HK-2 (cell line): ENCODE results near the gene TMEM209.

Experiments
- DNase-seq: peaks from one replicate; pipeline ENCODE4 v3.0.0-alpha.2; 2018; ENCODE audit not compliant: unreplicated experiment

Gene TMEM209

DNA sequence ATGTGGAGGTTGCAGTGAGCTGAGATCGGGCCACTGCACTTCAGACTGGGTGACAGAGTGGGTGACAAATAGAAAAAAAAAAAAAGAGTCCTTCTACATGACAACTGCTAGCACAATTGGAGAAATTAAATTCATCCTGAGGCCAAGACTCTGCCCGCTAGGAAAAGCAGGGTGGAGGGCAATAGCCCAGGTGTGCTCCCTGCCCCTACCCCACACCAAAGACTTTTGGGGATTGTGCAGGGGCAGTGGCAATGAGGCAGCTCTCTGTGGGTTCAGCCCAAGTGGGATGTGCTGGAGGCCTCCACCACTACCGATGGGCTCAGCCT lies 61.3 kb downstream of the TMEM209 start:
- no peak for DNase-seq

DNA sequence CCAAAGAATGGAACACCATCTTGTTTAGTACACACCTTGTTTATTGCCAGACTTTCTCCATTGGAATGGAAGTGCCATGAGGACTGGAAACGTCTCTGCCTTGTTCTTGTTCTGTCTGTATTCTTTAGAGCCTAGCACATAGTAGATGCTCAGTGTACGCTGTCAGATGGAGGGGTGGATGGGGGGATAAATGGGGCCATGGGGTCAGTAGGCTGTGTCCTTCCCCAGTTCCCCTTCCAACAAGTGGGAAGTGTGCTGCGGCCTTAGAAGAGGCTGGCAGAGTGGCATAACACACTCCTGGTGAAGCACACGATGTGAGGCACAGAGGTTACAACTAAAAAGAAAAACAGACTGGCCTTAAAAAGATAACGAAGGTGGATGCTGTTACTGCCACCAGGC lies 61.9 kb downstream of the TMEM209 start:
- DNase-seq, result no peak

DNA sequence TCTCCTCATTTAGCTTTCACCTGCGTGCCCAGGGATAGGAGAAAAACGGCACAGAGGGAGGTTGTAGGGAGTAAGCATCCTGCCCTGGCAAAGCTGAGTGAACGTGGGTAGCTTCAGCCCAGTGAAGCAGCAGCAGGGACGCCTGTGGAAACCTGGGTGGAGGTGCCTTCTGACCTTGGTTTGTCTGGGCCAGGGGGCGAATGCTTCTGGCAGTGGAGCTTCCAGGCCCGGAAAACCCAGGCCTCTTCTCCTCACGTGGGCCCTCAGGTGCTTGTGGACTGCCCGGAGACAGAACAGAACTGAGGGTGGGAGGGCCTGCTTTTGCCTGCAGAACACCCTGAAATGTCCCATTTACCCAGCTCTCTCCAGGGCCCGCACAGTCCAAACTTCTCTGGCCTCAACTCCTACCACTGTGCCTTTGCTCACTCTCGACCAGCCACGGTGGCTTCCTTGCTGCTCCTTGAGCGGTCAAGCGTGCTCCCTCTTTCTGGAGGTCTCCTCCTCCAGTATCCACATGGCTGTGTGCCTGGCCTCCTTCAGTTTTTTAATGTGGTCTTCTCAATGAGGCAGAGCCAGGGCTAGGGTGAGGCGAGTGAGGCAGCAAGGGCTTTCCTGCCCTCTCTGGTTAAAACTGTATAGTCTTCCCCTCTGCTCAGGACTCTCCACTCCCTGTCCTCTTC lies 62.4 kb downstream of the TMEM209 start:
- DNase-seq, result peak; percentile 65

DNA sequence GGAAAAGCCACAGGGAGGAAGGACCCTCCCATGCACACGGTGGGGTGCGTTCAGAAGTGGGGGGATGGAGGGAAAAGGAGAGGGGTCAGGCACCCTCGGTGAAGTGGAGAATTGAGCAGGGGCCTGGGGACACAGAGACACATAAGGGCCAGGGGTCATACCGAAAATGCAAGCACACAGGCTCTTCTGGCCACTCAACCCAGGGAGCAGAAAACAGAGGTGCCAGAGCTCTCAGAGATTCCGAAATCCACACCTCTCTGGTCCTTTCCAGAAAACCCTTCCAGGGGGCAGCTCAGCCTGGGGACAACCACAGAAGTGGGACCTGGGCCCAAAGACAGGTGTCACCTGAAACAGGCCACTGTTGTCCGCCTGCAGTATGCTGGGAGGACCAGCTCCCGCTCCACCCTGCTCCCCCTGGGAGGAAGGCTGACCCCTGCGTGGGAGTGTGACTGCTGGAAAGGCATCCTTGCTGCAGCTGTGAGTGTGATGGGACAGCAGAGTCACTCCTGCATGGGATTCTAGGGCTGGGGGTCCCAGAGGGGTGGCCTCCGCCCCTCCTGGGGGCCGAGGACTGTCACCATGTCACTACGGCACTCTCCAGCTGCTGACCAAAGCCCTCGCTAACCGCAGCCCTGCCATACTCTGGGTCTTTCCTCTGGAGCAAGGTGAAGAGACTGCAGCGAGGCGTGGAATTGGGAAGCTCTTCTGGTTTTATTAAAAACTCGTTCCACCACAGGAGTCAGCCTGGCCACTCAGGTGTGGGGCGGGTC lies 63.1 kb downstream of the TMEM209 start:
- no peak for DNase-seq

DNA sequence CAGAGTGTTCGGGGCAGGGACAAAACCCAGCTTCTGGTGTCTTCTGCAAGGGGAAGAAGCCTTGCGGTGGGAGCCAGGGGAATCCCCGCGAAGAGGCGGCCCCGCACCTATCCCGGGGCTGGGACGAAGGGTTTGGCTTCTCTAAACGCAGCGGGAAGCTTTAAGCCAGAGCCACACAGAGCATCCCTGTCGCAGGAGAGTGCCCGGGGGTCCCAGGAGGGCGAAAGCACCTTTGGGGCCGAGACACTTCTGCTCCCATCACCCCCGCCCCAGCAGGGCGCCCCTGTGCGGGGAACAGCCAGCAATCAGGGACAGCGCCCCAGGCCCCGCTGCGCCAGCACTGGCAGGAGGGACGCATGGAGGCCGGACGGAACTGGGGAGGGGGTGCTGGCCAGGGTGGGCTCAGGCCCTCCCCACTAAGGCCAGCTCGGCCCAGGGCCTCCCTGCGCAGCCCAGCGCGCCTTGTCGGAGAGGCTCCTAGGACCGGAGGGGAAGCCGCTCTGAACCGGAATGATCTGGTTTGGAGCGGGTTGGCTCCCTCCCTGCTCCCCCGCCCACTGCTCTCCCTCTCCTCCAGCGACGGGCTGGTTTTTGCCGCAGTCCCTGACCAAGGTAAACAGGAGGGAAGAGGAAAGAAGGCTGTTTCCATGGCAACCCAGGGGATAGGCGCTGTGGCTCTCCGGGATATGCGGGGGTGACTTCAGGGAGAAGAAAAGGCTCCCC lies 63.9 kb downstream of the TMEM209 start:
- DNase-seq, result no peak

DNA sequence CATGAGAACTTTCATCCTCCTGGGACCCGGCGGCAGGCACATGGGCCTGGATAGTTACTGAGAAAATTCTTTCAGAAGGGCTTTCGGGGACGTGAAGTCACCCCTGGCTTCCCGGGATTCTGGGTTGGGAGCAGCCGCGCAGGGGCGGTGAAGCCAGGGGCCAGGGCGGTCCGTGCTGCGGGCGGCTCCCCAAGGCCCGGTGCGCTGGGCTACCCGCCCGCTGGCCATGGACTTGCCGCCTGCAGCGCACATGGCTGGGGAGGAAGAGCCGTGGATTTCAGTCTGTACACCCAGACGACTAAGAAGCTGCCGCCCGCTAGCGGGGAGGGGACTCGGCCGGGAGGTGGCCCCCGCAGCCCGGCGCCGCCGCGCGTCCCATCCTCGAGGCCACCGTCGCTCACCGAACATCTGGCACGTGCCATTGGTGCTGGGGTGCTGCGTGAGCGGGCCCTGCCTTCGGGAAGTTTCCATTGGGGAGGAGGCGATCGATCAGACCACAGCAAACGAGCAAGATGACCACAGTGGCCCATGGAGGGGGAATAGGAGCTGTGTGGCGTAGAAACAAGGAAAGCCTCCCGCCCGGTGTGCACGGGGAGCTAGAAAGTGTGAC lies 64.5 kb downstream of the TMEM209 start:
- no peak for DNase-seq

DNA sequence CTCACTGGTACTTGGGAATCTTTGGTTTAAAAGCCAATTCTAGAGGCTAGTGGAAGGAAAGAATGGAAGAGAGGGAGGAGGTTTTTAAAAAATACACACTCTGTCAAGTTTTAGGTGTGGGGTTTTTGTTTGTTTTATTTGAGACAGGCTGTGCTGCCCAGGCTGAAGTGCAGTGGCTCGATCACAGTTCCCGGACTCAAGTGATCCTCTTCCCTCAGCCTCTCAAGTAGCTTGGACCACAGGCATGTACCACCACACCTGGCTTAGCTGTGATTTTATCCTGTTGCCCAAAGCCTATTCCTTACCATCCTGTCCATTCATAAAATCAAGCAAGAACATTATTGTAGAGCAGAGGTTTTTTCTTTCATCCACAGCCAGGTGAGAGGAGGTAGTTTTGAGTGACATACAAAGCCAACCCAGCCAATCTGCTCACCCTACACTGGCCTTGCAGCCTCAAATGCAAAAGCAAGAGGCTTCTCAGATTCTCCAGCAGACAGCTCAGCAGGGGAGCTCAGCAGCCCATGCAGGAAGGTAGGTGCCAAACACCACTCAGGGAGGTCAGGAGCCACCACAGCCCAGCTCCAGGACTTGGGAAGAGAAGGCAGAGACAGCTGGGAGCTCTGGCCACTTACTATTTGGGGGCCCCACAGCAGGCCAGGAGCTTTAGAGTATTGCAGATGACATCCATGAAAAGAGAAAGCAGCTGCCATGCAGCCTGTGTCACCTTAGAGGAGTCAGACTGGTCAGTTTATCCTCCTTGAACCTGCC lies 65.8 kb downstream of the TMEM209 start:
- DNase-seq, result no peak

DNA sequence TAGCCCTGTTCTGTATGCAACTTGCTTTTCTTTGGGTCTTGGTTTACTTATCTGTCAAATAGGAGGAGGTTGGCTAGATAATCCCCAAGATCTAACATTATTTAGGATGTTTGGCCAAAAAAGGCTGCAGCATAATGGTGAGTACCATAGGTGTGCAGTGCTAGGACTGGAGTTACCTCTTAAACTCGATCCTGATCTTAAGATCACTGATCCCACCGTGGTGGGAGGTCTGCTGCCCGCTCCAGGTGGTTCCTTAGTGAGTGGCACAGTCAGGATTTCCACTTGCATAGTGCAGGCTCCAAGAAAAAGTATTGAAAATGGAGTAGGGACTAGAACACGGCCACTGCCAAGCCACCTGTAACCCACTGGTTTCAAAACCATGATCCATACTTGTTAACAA lies 68.0 kb downstream of the TMEM209 start:
- DNase-seq, result no peak

DNA sequence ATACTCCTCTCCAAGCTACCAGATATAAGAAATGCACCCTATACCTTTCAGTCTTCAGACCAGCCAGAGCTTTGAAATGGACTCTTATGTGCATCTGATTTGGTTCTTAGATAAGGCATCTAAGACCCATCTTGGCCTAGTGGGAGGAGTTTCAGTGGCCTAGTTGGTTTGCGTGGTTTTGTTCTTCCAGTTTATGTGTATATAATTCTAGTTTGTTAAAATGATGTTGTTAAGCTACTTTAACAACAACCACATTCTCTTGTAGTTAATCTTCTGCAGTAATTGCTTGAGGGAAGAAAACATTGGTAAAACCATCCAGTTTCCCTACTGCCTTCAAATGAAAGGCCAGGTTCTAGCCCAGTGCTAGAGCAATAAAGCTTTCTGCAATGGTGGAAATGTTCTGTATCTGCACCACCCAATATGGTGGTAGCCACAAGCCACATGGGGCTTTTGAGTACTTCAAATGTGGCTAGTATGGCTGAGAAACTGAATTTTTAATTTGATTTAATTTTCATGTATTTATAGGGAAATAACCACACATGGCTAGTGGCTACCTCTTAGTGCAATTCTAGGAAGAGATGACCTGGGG lies 68.5 kb downstream of the TMEM209 start:
- no peak for DNase-seq

DNA sequence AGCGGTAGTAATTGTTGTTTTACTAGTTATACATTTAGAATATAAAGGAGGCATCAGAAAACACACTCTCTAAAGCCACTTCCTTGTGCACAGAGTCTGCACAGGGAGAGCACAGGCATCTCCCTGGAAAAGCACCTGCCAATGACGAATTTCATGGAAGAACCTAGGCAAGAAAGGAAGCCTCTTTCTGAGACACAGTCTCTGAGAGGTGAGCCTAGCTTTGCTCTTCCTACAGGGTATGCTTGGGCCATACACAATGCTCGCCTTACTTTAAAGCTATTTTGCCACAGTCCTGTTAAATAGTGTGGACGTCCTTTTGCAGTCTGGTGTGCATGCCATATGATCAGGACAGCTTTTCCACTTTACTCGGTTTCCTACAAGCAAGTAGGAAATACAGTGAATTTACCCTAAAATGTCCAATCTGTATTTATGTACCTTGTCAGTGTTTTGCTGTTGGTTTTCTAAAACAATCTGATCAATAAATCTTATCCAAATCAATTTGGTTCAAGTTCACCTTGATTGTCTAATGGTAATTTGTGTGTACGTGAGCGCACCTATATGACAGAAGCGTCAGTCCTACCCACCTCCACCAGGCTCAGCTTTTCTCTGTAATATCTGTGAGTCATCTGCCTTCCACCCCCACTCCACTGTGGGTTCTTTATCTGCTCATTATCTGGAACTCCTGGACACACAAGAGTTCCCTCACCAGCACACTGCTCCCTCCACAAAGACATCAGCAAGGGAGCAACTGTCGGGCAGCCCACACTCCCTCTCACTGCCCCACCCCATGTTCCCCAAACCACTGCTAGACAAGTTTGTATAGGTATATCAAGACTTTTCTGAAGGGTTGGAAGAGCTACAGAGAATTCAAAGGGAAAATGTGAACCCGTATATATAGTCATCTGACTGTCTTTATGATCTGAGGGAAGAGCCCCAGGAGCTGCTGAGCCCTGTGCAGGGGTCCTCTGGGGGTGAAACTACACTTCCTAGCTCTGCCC lies 69.7 kb downstream of the TMEM209 start:
- DNase-seq, result no peak

DNA sequence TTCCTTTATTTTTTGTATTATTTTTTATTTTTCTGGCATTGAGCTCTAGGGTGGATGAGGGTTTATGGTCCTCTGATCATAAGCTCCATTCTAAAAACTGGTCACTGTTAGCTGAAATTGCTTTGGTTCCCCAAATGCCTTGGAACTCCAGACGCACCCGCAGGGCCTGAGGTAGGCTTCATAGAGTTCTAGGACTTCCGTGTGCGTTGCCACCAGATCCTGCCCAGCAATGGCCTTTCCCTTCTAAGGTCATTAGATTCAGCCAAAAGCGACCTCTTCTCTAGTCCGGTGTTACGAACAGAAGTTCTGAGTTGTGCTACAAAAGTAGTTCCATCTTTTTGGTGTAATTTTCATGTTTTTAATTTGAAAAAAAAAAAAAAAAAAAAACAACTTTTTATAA lies 70.5 kb downstream of the TMEM209 start:
- DNase-seq, result no peak

DNA sequence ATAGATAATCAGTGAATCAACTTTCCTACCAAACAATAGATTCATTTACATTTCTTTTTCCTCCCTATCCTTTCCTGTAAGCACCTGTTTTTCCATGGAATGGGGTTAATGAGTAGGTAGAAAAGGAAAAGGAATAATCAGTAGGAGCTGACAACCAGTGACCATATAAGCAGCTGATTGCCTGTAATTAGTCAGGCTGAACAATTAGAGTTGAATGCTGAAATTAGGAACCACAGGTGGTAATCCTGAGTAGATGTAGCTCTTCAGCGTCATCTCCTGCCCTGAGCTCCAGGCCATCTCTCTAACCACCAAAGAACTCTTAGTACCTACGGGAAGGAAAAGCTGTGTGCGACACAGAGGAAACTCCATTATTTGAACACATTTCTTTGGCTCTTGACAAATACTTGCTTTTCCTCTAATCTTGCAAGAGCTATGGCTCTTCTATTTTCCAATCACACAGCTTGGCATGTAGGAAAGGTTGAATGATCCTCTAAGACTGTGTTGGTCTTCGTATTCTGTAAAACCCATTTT lies 71.0 kb downstream of the TMEM209 start:
- no peak for DNase-seq

DNA sequence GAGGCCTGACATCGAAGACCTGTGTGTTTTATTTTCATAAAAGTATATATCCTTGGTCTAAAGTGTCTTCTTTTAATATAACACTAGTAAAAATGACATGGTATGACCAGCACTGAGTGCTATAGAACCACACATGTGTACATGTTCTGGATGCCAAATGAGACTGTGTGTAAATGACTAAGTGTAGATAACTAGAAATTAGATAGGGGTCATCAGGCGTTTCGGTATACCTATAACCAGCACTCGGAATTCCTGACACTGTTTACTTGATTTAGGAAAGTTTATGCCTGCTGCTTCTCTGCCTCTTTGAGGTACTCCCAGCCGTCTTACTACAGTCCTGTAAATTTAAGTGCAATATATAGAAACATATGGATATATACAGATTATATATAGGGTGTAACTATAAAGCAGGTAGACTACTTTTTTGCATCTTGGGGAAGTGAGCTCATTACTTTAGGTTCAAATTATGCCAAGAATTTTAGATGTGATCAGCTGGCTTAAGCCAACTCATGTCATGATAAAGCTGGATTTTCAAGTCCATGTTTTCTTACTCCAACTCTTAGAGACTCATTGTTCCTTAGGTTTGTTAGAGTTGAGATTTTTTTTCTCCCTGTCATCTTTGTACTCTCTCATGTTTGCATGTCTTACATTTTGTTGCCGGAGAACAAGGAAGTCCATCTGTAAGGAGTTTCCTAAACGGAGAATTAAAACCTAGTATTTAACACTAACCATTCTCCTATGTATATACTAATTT lies 72.0 kb downstream of the TMEM209 start:
- no peak for DNase-seq

DNA sequence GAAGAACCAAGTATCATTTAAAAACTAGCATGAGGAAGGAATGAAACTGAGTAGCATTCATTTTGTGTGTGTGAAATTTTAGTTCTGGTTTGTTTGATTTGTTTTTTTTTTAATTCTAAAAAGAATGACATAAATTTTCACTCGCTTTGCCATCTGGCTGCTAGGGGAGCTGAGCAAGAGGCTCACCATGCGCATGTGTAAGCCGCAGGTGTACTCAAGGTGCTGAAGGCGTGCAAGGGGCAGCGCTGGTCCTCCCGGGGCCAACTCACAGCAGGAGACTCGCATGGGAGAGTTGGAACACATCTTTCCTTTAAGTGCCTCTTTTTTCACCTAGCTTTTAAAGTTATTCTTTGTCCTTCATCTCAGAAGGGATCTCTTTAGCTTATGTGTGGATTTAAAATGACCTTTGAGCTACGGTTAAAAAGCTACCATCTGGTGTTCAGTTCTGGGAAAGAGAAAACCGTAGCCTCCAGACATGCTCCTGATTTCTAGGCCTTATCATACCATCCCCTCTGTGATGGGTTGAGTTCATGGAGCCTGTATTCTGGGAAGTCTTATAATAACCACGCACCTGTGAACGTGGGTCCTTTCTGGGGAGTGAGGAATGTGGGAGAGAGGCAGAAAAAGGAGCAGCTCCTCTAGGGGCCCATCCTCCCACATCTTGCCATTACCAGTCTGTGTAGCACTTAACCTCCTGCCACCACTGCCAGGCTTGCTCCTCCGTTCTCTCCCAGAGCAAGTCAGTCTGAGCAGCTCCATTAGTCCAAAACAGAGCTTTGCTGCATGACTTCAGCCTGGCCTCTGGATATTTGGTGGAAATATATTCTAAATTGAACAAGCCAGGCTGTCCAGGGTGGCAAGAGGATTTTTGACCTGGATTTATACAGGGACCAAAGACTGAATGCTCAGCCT lies 73.0 kb downstream of the TMEM209 start:
- no peak for DNase-seq

DNA sequence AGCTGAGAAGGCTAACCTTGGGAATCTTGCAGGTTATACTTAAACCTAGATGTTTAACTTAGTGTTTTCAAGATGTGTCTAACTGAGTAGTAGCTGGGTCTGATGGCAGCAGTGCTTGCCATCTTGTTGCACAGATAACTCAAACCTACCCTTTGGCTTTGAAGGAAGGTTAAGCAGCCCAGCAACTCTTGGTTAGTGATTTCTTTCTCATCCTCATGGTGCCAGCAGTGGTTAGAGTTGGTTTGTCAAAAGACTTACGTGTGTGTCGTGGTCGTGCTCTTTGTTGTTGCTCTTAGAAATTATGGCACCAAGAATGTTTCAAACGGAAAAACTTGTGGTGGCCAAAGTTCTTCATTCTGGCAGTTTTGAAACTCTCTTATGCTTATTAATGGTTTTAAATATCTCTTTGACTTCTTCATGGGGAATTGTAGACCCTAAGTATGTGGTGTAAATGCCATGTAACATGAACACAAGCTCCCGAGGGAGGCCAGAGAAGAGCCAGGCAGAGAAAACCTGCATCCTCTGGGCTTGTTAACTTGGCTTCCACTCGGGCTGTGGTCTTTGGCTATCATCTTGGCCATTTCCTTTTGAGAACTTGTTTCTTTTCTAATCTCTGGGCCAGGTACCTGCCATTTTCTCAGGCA lies 73.9 kb downstream of the TMEM209 start:
- DNase-seq, result no peak

DNA sequence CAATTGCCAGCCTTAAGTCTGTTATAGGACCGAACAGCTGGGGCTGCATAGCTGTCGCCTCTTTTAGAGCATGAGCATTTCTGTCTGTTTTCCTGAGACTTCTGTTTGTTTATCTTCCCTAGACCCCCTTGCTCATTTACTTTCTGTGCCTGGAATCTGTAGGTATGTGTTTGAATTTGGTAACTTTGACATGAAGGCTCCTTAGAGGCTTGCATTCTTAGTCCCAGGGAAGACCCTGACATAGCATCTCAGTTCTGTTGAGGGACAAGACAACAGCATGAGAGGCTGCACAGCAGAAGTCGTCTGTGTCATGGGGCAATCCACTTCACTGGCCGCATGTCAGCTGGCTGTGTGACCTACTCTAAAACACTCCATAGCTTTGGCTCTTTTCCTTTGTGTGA lies 76.2 kb downstream of the TMEM209 start:
- no peak for DNase-seq

DNA sequence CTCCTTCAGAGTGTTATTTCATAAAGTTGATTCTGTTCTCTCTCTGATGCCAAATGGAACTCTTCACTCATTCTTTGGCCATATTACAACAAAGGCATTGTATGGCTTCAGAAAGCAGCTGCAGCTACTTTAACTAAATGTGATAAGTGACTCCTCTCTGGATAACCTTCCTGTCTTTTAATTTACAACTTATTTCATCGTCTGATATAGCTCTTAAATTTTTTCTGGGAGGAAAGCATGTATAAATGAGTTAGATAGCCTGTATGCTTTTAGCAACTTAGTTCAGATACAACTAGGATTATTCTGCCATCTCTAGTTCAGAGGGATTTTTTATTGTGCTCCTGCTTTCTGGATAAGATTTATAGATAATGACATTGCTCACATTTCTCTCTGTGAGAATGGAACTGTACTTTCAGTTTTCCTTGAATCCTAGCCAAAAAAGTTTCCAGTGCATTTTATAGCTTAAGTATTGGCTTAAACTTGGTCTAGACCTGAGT lies 77.3 kb downstream of the TMEM209 start:
- no peak for DNase-seq
